Caco-2 (cell line): Measurements from ENCODE around the gene DUOXA1. TPM values are rescaled to one million over a fixed set of nuclear protein-coding genes. Genes with fewer than 3 reads are reported as not detected.
A peak's percentile ranks its signal among the peaks of the same experiment; 100 is the strongest.

Experiments used
- BruUV-seq: library from RNA; stranded (reverse); fragments of 400-500 nt; replicated peaks from 2 replicates; lab custom pipeline; 2021; lab: Mats Ljungman, UMichigan
- CTCF ChIA-PET: fragments of 300-600 bp; sonication (Branson Sonifier 250); formaldehyde crosslinking; loops from one replicate; lab custom pipeline; 2022; ENCODE audit warnings: antibody characterized with exemption; lab: Charles Lee
- POLR2A ChIA-PET: fragments of 300-600 bp; sonication (Branson Sonifier 250); formaldehyde crosslinking; loops from one replicate; lab custom pipeline; 2022; ENCODE audit warnings: antibody characterized with exemption; lab: Charles Lee
- DNase-seq, 2 experiments: peaks; one replicate each; pipeline versions ENCODE4 v3.0.0 to v3.0.0-alpha.2; 2020 to 2022
- H3K27me3 ChIP-seq: replicated peaks from 2 replicates; pipeline ENCODE4 v1.6.0; 2011; ENCODE audit warnings: low read length; ENCODE audit not compliant: control insufficient read depth, insufficient read depth
- H3K36me3 ChIP-seq: 2 replicates; pipeline ENCODE4 v1.5.1; 2011; ENCODE audit warnings: low read length; ENCODE audit not compliant: control insufficient read depth, insufficient read depth
- H3K4me1 ChIP-seq: fragments of 250-450 bp; sonication (Bioruptor Pico); 2 replicates; pipeline ENCODE4 v1.5.1; 2020; ENCODE audit warnings: mild to moderate bottlenecking
- H3K4me3 ChIP-seq: 2 replicates; pipeline ENCODE4 v1.5.1; 2011; ENCODE audit warnings: low read depth, mild to moderate bottlenecking, control low read depth, low read length
- H3K9me3 ChIP-seq: fragments of 250-450 bp; sonication (Bioruptor Pico); 2 replicates; pipeline ENCODE4 v1.5.1; 2020; ENCODE audit warnings: mild to moderate bottlenecking, moderate library complexity
- H3K27ac Mint-ChIP-seq: one replicate; pipeline ENCODE4 v1.8.0; 2022; ENCODE audit warnings: mixed read lengths; ENCODE audit not compliant: unreplicated experiment
- H3K27me3 Mint-ChIP-seq: one replicate; pipeline ENCODE4 v1.8.0; 2022; ENCODE audit warnings: mixed read lengths; ENCODE audit not compliant: insufficient read depth, unreplicated experiment
- H3K36me3 Mint-ChIP-seq: one replicate; pipeline ENCODE4 v1.8.0; 2022; ENCODE audit warnings: mild to moderate bottlenecking, mixed read lengths; ENCODE audit not compliant: insufficient read depth, unreplicated experiment
- H3K4me1 Mint-ChIP-seq: one replicate; pipeline ENCODE4 v1.8.0; 2022; ENCODE audit warnings: low read depth, mixed read lengths; ENCODE audit not compliant: unreplicated experiment
- H3K4me3 Mint-ChIP-seq: one replicate; pipeline ENCODE4 v1.8.0; 2022; ENCODE audit warnings: mild to moderate bottlenecking, moderate library complexity, mixed read lengths; ENCODE audit not compliant: unreplicated experiment
- H3K9me3 Mint-ChIP-seq: one replicate; pipeline ENCODE4 v1.8.0; 2022; ENCODE audit warnings: mixed read lengths; ENCODE audit not compliant: unreplicated experiment
- intact Hi-C: fragments of 100-400 bp; cut with micrococcal nuclease; formaldehyde crosslinking; loops from one replicate; pipeline ENCODE4 v1.10.0; 2022; ENCODE audit not compliant: unreplicated experiment
- total RNA-seq: library from RNA; stranded (reverse); gene quantifications from 2 replicates; pipeline ENCODE4 v1.2.3, GENCODE V29; 2022
- TF ChIP-seq, protein P1 (sequence below), 2 experiments: fragments of 200-600 bp in 1 of 2; IDR thresholded peaks; 1 replicate in 1 of 2; 2 replicates in 1 of 2; pipeline versions ENCODE4 v1.5.1 to v1.8.0; 2011 to 2022; ENCODE audit warnings: antibody characterized with exemption in 1 of 2, control low read depth in 1 of 2, inconsistent platforms in 1 of 2, low read depth in 1 of 2, low read length in 1 of 2, mild to moderate bottlenecking in 1 of 2, moderate library complexity in 1 of 2; ENCODE audit not compliant: insufficient read depth in 1 of 2, severe bottlenecking in 1 of 2, unreplicated experiment in 1 of 2

Gene DUOXA1
- total RNA-seq, 1 experiment from 2014 or later: not detected

DNA sequence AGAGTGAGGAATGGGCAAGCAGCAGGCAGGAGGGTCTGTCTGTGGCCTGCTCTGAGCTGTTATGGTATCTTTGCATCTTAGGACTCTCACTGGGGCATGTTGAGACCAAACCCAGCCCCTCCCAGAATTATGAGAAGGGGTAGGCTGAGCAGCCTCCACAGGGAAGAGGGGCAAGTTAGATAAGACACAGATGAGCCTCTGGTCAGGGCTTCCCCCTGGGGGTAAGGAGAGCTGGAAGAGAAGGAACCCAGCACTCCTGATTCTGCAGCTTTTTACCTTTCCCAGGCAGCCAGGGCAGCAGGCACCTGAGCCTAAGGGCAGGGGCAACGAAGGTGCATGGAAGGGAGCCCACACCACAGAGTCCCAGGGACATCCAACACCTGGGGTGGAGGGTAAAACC lies 19.4 kb upstream of the DUOXA1 start:
- intact Hi-C loops: no loop called here
- ChIA-PET CTCF (interaction anchor here (1.0 kb wide), 1 partner anchor 12 kb away, joined by 4 read pairs; no protein-coding TSS in a partner anchor), POLR2A (no interaction called here)
- TF ChIP-seq, protein P1, sequence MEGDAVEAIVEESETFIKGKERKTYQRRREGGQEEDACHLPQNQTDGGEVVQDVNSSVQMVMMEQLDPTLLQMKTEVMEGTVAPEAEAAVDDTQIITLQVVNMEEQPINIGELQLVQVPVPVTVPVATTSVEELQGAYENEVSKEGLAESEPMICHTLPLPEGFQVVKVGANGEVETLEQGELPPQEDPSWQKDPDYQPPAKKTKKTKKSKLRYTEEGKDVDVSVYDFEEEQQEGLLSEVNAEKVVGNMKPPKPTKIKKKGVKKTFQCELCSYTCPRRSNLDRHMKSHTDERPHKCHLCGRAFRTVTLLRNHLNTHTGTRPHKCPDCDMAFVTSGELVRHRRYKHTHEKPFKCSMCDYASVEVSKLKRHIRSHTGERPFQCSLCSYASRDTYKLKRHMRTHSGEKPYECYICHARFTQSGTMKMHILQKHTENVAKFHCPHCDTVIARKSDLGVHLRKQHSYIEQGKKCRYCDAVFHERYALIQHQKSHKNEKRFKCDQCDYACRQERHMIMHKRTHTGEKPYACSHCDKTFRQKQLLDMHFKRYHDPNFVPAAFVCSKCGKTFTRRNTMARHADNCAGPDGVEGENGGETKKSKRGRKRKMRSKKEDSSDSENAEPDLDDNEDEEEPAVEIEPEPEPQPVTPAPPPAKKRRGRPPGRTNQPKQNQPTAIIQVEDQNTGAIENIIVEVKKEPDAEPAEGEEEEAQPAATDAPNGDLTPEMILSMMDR (IDR thresholded peaks at IDR 0.05; ENCODE audit: insufficient read depth in 1 of 2, low read depth in 1 of 2, low read length in 1 of 2, severe bottlenecking in 1 of 2, unreplicated experiment in 1 of 2): no peak
- Histone ChIP-seq H3K9me3 (no peaks in the 10 kb centered on the region), H3K36me3 (no peaks in the 10 kb centered on the region), H3K4me1 (peaks cover 5% of the 10 kb centered on the region; the same call in 1 of the 2 replicates), H3K27me3 (no peaks in the 10 kb centered on the region), H3K4me3 (no peak overlapping the region)
- Mint-ChIP-seq H3K4me3 (no peak overlapping the region), H3K9me3 (no peaks in the 10 kb centered on the region), H3K36me3 (no peaks in the 10 kb centered on the region), H3K27ac (peak overlapping the region; percentile 49), H3K27me3 (no peaks in the 10 kb centered on the region), H3K4me1 (peaks cover 6% of the 10 kb centered on the region)
- no TSS peak for BruUV-seq
- no peak for DNase-seq

DNA sequence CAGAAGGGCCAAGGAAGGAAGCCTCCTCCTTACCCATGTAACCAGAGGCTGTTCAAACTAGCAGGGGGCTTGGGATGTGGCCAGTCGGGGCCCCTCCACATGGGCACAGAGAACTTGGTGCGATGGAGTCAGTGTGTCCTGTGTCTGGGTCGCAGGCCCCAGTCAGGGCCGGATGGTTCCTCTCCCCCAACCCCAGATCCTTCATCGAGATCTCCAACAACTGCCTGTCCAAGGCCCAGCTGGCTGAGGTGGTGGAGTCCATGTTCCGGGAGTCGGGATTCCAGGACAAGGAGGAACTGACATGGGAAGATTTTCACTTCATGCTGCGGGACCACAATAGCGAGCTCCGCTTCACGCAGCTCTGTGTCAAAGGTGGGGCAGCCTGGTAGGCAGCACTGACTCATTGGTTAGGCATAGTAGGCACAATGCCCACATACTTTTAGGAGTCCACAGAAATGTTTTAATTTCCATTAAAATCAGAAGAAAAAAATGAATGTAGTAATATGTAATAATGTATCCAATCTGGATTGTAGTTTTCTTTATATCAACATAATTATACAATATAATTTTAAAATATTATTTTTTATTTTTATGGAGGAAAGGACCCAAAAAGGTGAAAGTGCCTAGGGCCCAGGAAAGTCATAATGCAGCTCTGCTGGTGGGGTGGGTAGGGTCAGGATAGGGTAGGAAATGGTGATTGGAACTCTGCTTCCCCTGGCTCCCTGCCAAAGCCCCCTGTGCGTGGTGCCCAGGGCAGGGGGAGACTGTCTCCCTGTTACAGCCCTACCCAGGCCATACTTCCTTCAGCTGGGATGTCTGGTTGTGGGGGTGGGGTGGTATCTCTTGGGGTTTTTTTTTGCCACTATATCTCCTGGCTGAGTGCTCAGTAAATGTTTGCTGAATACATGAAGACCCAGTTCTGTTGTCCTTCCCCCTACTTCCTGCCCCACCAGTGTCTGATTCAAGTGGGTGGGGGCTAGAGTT lies 18.7 kb upstream of the DUOXA1 start:
- Mint-ChIP-seq H3K4me1 (peaks cover 6% of the 10 kb centered on the region), H3K9me3 (no peaks in the 10 kb centered on the region), H3K27me3 (no peaks in the 10 kb centered on the region), H3K27ac (peak overlapping the region; percentile 49), H3K36me3 (no peaks in the 10 kb centered on the region), H3K4me3 (no peak overlapping the region)
- ChIA-PET CTCF (interaction anchor here (1.0 kb wide), 1 partner anchor 13 kb away, joined by 4 read pairs; no protein-coding TSS in a partner anchor), POLR2A (no interaction called here)
- Histone ChIP-seq H3K9me3 (no peaks in the 10 kb centered on the region), H3K4me1 (peaks cover 5% of the 10 kb centered on the region; the same call in 1 of the 2 replicates), H3K36me3 (no peaks in the 10 kb centered on the region), H3K27me3 (no peaks in the 10 kb centered on the region), H3K4me3 (no peak overlapping the region)
- TF ChIP-seq, protein P1 (IDR thresholded peaks at IDR 0.05; ENCODE audit: insufficient read depth in 1 of 2, low read depth in 1 of 2, low read length in 1 of 2, severe bottlenecking in 1 of 2, unreplicated experiment in 1 of 2): no peak
- BruUV-seq: no TSS peak
- DNase-seq: no peak
- intact Hi-C loops: no loop called here

DNA sequence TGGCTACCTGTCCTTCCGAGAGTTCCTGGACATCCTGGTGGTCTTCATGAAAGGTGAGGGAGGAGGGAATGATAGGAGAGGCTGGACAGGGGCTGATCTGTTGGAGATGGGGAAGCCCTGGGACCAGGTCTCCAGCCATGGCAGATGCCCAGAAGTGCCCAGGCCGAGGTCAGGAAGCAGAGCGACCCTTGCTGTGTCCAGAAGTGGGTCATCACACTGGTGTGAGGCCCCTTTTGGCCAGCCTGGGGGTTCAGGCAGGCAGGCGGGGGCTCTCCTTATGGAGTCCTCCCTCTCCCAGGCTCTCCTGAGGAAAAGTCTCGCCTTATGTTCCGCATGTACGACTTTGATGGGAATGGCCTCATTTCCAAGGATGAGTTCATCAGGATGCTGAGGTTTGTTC lies 17.9 kb upstream of the DUOXA1 start:
- peaks cover 6% of the 10 kb centered on the region for H3K4me1 Mint-ChIP-seq
- H3K27me3 Mint-ChIP-seq: no peaks in the 10 kb centered on the region
- H3K4me3 Mint-ChIP-seq: no peak overlapping the region
- POLR2A ChIA-PET: interaction anchor here (1.0 kb wide), 1 partner anchor 29 kb away, joined by 4 read pairs; no protein-coding TSS in a partner anchor
- H3K4me1 ChIP-seq: peaks cover 5% of the 10 kb centered on the region; the same call in 1 of the 2 replicates
- H3K4me3 ChIP-seq: no peak overlapping the region
- BruUV-seq: no TSS peak
- peak overlapping the region; percentile 32 for H3K27ac Mint-ChIP-seq
- TF ChIP-seq, protein P1 (IDR thresholded peaks at IDR 0.05; ENCODE audit: insufficient read depth in 1 of 2, low read depth in 1 of 2, low read length in 1 of 2, severe bottlenecking in 1 of 2, unreplicated experiment in 1 of 2): no peak
- H3K36me3 ChIP-seq: no peaks in the 10 kb centered on the region
- H3K36me3 Mint-ChIP-seq: no peaks in the 10 kb centered on the region
- CTCF ChIA-PET: interaction anchor here (1.0 kb wide), 1 partner anchor 30 kb away, joined by 3 read pairs; no protein-coding TSS in a partner anchor
- H3K9me3 ChIP-seq: no peaks in the 10 kb centered on the region
- H3K27me3 ChIP-seq: no peaks in the 10 kb centered on the region
- DNase-seq: no peak
- intact Hi-C loops: no loop called here
- no peaks in the 10 kb centered on the region for H3K9me3 Mint-ChIP-seq
